ENCODE results near the gene CNPY1. TPM values are rescaled to one million over a fixed set of nuclear protein-coding genes. Genes with fewer than 3 reads are reported as not detected.

Gene CNPY1
- total RNA-seq, 1 donor from 2014 or later: not detected

GRCh38 chr7:155533827-155534690, 12.3 kb downstream of the CNPY1 start:
- Histone ChIP-seq H3K9me3 (no peaks in the 10 kb centered on the region), H3K4me1 (peaks cover 14% of the 10 kb centered on the region), H3K36me3 (no peaks in the 10 kb centered on the region), H3K4me3 (peak overlapping the region in 1 of 2 donors; percentile 28), H3K27ac (no peak overlapping the region), H3K27me3 (no peaks in the 10 kb centered on the region)
- intact Hi-C loops (cut with DNase I): no loop called here
- TF ChIP-seq, protein P1, sequence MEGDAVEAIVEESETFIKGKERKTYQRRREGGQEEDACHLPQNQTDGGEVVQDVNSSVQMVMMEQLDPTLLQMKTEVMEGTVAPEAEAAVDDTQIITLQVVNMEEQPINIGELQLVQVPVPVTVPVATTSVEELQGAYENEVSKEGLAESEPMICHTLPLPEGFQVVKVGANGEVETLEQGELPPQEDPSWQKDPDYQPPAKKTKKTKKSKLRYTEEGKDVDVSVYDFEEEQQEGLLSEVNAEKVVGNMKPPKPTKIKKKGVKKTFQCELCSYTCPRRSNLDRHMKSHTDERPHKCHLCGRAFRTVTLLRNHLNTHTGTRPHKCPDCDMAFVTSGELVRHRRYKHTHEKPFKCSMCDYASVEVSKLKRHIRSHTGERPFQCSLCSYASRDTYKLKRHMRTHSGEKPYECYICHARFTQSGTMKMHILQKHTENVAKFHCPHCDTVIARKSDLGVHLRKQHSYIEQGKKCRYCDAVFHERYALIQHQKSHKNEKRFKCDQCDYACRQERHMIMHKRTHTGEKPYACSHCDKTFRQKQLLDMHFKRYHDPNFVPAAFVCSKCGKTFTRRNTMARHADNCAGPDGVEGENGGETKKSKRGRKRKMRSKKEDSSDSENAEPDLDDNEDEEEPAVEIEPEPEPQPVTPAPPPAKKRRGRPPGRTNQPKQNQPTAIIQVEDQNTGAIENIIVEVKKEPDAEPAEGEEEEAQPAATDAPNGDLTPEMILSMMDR (IDR thresholded peaks at IDR 0.05): no peak
- TF ChIP-seq POLR2AphosphoS5 (IDR thresholded peaks at IDR 0.05; ENCODE audit: insufficient read depth in 1 of 2, low read depth in 1 of 2) (no peak), POLR2A (IDR thresholded peaks at IDR 0.05) (no peak)
- DNase-seq (ENCODE audit: extremely low spot score in 2 of 2): no peak

DNA sequence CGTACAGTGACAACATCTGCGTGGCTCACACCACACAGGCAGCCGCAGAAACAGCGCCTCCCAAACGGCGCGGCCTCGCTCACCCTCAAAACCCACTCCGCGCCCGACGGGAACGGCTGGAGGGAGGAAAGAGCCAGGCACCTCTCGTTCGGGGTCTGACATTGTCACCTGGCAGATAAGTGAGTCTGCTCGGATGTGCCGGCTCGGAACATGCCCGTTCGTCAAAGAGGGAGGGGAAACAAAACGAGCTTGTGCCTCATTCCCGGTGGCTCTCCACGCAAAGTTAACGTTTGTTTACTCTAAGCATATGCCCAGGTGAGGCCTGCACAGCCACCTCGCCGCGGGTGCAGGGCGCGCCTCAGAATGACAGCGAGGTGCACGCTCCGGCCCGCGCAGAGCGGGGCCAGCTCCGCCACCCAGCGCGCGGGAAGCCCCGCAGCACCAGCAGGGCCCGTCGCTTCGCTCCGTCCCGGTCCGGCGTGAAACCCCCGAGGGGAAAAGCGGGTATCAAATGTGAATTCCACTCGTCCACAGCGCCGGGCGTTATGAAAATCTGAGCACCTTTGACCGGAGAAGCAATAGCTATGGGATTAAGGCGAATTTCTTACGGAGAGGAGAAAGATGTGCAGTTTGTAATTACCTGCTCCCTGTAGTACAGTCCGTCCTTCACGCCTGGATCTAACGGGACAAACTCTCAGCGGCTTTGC, 13.1 kb downstream of the CNPY1 start:
- no peaks in the 10 kb centered on the region for H3K36me3 ChIP-seq
- H3K9me3 ChIP-seq: no peaks in the 10 kb centered on the region
- H3K27ac ChIP-seq: no peak overlapping the region
- H3K27me3 ChIP-seq: no peaks in the 10 kb centered on the region
- peaks cover 14% of the 10 kb centered on the region for H3K4me1 ChIP-seq
- TF ChIP-seq POLR2A (IDR thresholded peaks at IDR 0.05): no peak
- TF ChIP-seq, protein P1 (IDR thresholded peaks at IDR 0.05): no peak
- TF ChIP-seq POLR2AphosphoS5 (IDR thresholded peaks at IDR 0.05; ENCODE audit: insufficient read depth in 1 of 2, low read depth in 1 of 2): no peak
- intact Hi-C loops (cut with DNase I): no loop called here
- peak overlapping the region; percentile 19 to 28 for H3K4me3 ChIP-seq
- no peak for DNase-seq (ENCODE audit: extremely low spot score in 2 of 2)

- DNase-seq (ENCODE audit: extremely low spot score in 2 of 2): no peak
- Histone ChIP-seq H3K27ac (no peak overlapping the region), H3K9me3 (no peaks in the 10 kb centered on the region), H3K36me3 (no peaks in the 10 kb centered on the region), H3K27me3 (no peaks in the 10 kb centered on the region), H3K4me1 (peaks cover 14% of the 10 kb centered on the region), H3K4me3 (peak overlapping the region in 1 of 2 donors; percentile 28)
- intact Hi-C loops (cut with DNase I): no loop called here
- TF ChIP-seq, protein P1 (IDR thresholded peaks at IDR 0.05): no peak
- TF ChIP-seq POLR2AphosphoS5 (IDR thresholded peaks at IDR 0.05; ENCODE audit: insufficient read depth in 1 of 2, low read depth in 1 of 2): no peak
- no peak for TF ChIP-seq POLR2A (IDR thresholded peaks at IDR 0.05)
These were observed 13.6 kb downstream of the CNPY1 start for GRCh38 chr7:155532792-155533119.

GRCh38 chr7:155531681-155532080, 14.7 kb downstream of the CNPY1 start:
- intact Hi-C loops (cut with DNase I): no loop called here
- H3K27me3 ChIP-seq: no peaks in the 10 kb centered on the region

More at GRCh38 chr7:155531681-155532080, 14.7 kb downstream of the CNPY1 start:
- H3K27ac ChIP-seq: no peak overlapping the region
- no peak overlapping the region for H3K4me3 ChIP-seq
- H3K4me1 ChIP-seq: peaks cover 14% of the 10 kb centered on the region
- TF ChIP-seq POLR2A (IDR thresholded peaks at IDR 0.05) (no peak), POLR2AphosphoS5 (IDR thresholded peaks at IDR 0.05; ENCODE audit: insufficient read depth in 1 of 2, low read depth in 1 of 2) (no peak)
- TF ChIP-seq, protein P1 (IDR thresholded peaks at IDR 0.05): no peak
- H3K36me3 ChIP-seq: no peaks in the 10 kb centered on the region
- no peak for DNase-seq (ENCODE audit: extremely low spot score in 2 of 2)
- H3K9me3 ChIP-seq: no peaks in the 10 kb centered on the region

Measured in vagina (tissue), 2 donors.